Erythroblast (primary cell): ENCODE measurements around the gene TNFRSF4.

Experiments used
- GATA1 ChIP-seq: IDR thresholded peaks from 2 replicates; pipeline ENCODE4 v1.6.1; 2011; ENCODE audit warnings: low read depth, mild to moderate bottlenecking, control low read depth, low read length, moderate library complexity
- POLR2A ChIP-seq: IDR thresholded peaks from 2 replicates; pipeline ENCODE4 v1.6.1; 2011; ENCODE audit warnings: mild to moderate bottlenecking, low read length

- TF ChIP-seq POLR2A (no peak), GATA1 (no peak)
Measured at GRCh38 chr1:1243266-1243660, 29.3 kb upstream of the TNFRSF4 start.
